H1 (cell line): ENCODE data around the gene ARL2. TPM values are rescaled to one million over a fixed set of nuclear protein-coding genes. Genes with fewer than 3 reads are reported as not detected.

Experiments used
- CTCF ChIA-PET: fragments of 300-600 bp; sonication (Branson Sonifier 250); formaldehyde crosslinking; loops from one replicate; lab custom pipeline; 2021; ENCODE audit not compliant: partially characterized antibody; lab: Charles Lee
- POLR2A ChIA-PET: fragments of 300-600 bp; sonication (Branson Sonifier 250); formaldehyde crosslinking; loops from one replicate; lab custom pipeline; 2021; ENCODE audit warnings: inconsistent platforms; ENCODE audit not compliant: partially characterized antibody; lab: Charles Lee
- DNase-seq, 2 experiments: peaks; one replicate each; pipeline versions ENCODE4 v3.0.0 to v3.0.0-alpha.2; 2010 to 2022; ENCODE audit warnings: low spot score in 2 of 2, low read depth in 1 of 2, mixed read lengths in 1 of 2
- FAIRE-seq: peaks from 2 replicates; lab custom pipeline; 2011; peaks lifted over from hg19 to GRCh38; lab: Jason Lieb, UNC
- H2AFZ ChIP-seq: 2 replicates; pipeline ENCODE4 v1.8.1; 2012; ENCODE audit warnings: low read length, inconsistent platforms
- H2AK5ac ChIP-seq: 2 replicates; pipeline ENCODE4 v1.6.1; 2013; ENCODE audit warnings: low read depth, low read length
- H2BK120ac ChIP-seq: replicated peaks from 2 replicates; pipeline ENCODE3; 2013; ENCODE audit warnings: low read depth, low read length, inconsistent platforms
- H2BK12ac ChIP-seq: 2 replicates; pipeline ENCODE4 v1.6.1; 2013; ENCODE audit warnings: low read depth, low read length
- H2BK15ac ChIP-seq: 2 replicates; pipeline ENCODE4 v1.6.1; 2013; ENCODE audit warnings: low read length
- H2BK20ac ChIP-seq: 2 replicates; pipeline ENCODE4 v1.6.1; 2013; ENCODE audit warnings: low read length
- H2BK5ac ChIP-seq: 2 replicates; pipeline ENCODE4 v1.6.1; 2013; ENCODE audit warnings: low read depth, low read length
- H3K14ac ChIP-seq: 2 replicates; pipeline ENCODE4 v1.6.1; 2013; ENCODE audit warnings: inconsistent platforms; ENCODE audit not compliant: insufficient read length
- H3K18ac ChIP-seq: 2 replicates; pipeline ENCODE4 v1.6.1; 2013; ENCODE audit warnings: low read length; ENCODE audit errors: extremely low read depth
- H3K23ac ChIP-seq: 2 replicates; pipeline ENCODE4 v1.6.1; 2013; ENCODE audit warnings: inconsistent platforms; ENCODE audit not compliant: insufficient read length
- H3K23me2 ChIP-seq: 2 replicates; pipeline ENCODE4 v1.6.1; 2013; ENCODE audit warnings: low read depth, low read length
- H3K27ac ChIP-seq: 2 replicates; pipeline ENCODE4 v1.6.1; 2011; ENCODE audit warnings: low read depth, low read length, inconsistent platforms
- H3K27me3 ChIP-seq, 4 experiments: replicated peaks in 1 of 4; 1 replicate in 1 of 4; 2 replicates in 3 of 4; pipeline versions ENCODE4 v1.6.1 to v1.8.1; 2011 to 2013; ENCODE audit warnings: low read length in 3 of 4, mild to moderate bottlenecking in 3 of 4, inconsistent platforms in 2 of 4, mixed read lengths in 2 of 4, moderate library complexity in 1 of 4; ENCODE audit not compliant: control insufficient read depth in 3 of 4, insufficient read depth in 3 of 4; ENCODE audit errors: extremely low read depth in 1 of 4
- H3K36me3 ChIP-seq, 4 experiments: 2 replicates each; pipeline versions ENCODE4 v1.6.1 to v1.8.1; 2011 to 2013; ENCODE audit warnings: mild to moderate bottlenecking in 4 of 4, low read length in 3 of 4, moderate library complexity in 2 of 4, control low read depth in 1 of 4, inconsistent platforms in 1 of 4; ENCODE audit not compliant: insufficient read depth in 4 of 4, control insufficient read depth in 2 of 4
- H3K4ac ChIP-seq: replicated peaks from 2 replicates; pipeline ENCODE3; 2013; ENCODE audit warnings: low read length, low read depth, mixed read lengths, inconsistent platforms; ENCODE audit not compliant: insufficient read length
- H3K4me1 ChIP-seq, 4 experiments: replicated peaks in 1 of 4; 1 replicate in 1 of 4; 2 replicates in 3 of 4; pipeline versions ENCODE4 v1.6.1 to v1.8.1; 2011 to 2013; ENCODE audit warnings: low read length in 3 of 4, inconsistent platforms in 2 of 4, mixed read lengths in 1 of 4; ENCODE audit not compliant: insufficient read depth in 4 of 4, control insufficient read depth in 3 of 4
- H3K4me2 ChIP-seq, 2 experiments: 2 replicates each; pipeline versions ENCODE4 v1.6.1 to v1.8.1; 2011 to 2013; ENCODE audit warnings: low read depth in 2 of 2, low read length in 2 of 2, control low read depth in 1 of 2, inconsistent platforms in 1 of 2, mild to moderate bottlenecking in 1 of 2; ENCODE audit not compliant: insufficient read depth in 1 of 2
- H3K4me3 ChIP-seq, 4 experiments: fragments of 200-600, 300-600 bp in 1 of 4; sonication (generic), shearing (Covaris generic), sonication (Bioruptor Twin) in 1 of 4; 2 replicates each; pipeline versions ENCODE4 v1.5.1 to v1.8.1; 2011 to 2016; ENCODE audit warnings: low read length in 4 of 4, low read depth in 3 of 4, control low read depth in 2 of 4, inconsistent platforms in 2 of 4, mild to moderate bottlenecking in 2 of 4, mixed read lengths in 1 of 4, moderate library complexity in 1 of 4; ENCODE audit not compliant: insufficient read depth in 2 of 4; ENCODE audit errors: extremely low read depth in 1 of 4
- H3K56ac ChIP-seq: replicated peaks from 2 replicates; pipeline ENCODE3; 2013; ENCODE audit warnings: low read depth, mild to moderate bottlenecking, mixed read lengths, low read length, inconsistent platforms; ENCODE audit not compliant: insufficient read length
- H3K79me1 ChIP-seq: 2 replicates; pipeline ENCODE4 v1.6.1; 2013; ENCODE audit warnings: low read depth, low read length, control low read depth
- H3K79me2 ChIP-seq, 2 experiments: 2 replicates each; pipeline versions ENCODE4 v1.6.1 to v1.8.1; 2012 to 2013; ENCODE audit warnings: low read length in 2 of 2, mild to moderate bottlenecking in 2 of 2, inconsistent platforms in 1 of 2; ENCODE audit not compliant: insufficient read depth in 2 of 2, control insufficient read depth in 1 of 2
- H3K9ac ChIP-seq, 4 experiments: replicated peaks in 1 of 4; 1 replicate in 1 of 4; 2 replicates in 3 of 4; pipeline versions ENCODE4 v1.6.1 to v1.8.1; 2011 to 2013; ENCODE audit warnings: low read depth in 3 of 4, low read length in 3 of 4, control low read depth in 2 of 4, mild to moderate bottlenecking in 2 of 4, moderate library complexity in 2 of 4, inconsistent platforms in 1 of 4; ENCODE audit errors: extremely low read depth in 1 of 4
- H3K9me3 ChIP-seq, 2 experiments: 2 replicates each; pipeline versions ENCODE4 v1.6.1 to v1.8.1; 2012 to 2013; ENCODE audit warnings: mild to moderate bottlenecking in 2 of 2, moderate library complexity in 2 of 2, control low read depth in 1 of 2, inconsistent platforms in 1 of 2, low read depth in 1 of 2, low read length in 1 of 2, mixed read lengths in 1 of 2; ENCODE audit not compliant: insufficient read depth in 2 of 2
- H4K20me1 ChIP-seq, 2 experiments: replicated peaks in 1 of 2; 2 replicates each; pipeline versions ENCODE3 to v1.8.1; 2011 to 2013; ENCODE audit warnings: inconsistent platforms in 2 of 2, low read length in 2 of 2, mild to moderate bottlenecking in 1 of 2; ENCODE audit not compliant: insufficient read depth in 2 of 2, control insufficient read depth in 1 of 2
- H4K5ac ChIP-seq: 2 replicates; pipeline ENCODE4 v1.6.1; 2013; ENCODE audit warnings: low read length, low read depth, mixed read lengths, inconsistent platforms; ENCODE audit not compliant: insufficient read length
- H4K8ac ChIP-seq: 2 replicates; pipeline ENCODE4 v1.8.0; 2013; ENCODE audit warnings: mild to moderate bottlenecking, moderate library complexity, low read length, inconsistent platforms; ENCODE audit not compliant: insufficient read depth; ENCODE audit errors: extremely low read depth
- H4K91ac ChIP-seq: replicated peaks from 2 replicates; pipeline ENCODE3; 2013; ENCODE audit warnings: low read length, mixed read lengths, inconsistent platforms; ENCODE audit not compliant: insufficient read length
- RAD21 ChIP-seq, 2 experiments: IDR thresholded peaks in 1 of 2; conservative IDR thresholded peaks in 1 of 2; 2 replicates each; pipeline ENCODE4 v1.6.1; 2011; ENCODE audit warnings: low read depth in 2 of 2, low read length in 2 of 2, improper control_type of control experiment in 1 of 2, inconsistent platforms in 1 of 2, mild to moderate bottlenecking in 1 of 2, moderate library complexity in 1 of 2
- WGBS, 2 experiments: shearing (Covaris generic) in 1 of 2; methylation state at CpG; one replicate each; pipeline versions ENCODE4 v1.1.6 to v1.1.7; 2013 to 2015; ENCODE audit warnings: low lambda C conversion rate in 2 of 2, mixed read lengths in 2 of 2, inconsistent platforms in 1 of 2, low coverage in 1 of 2, missing lambda C conversion rate in 1 of 2; ENCODE audit not compliant: insufficient replicate concordance in 2 of 2, insufficient coverage in 1 of 2, insufficient read length in 1 of 2; ENCODE audit errors: extremely low coverage in 1 of 2, missing lambda C conversion rate in 1 of 2; 5-methylcytosine and 5-hydroxymethylcytosine counted together
- polyA plus RNA-seq, 7 experiments: library from polyadenylated mRNA; depleted of rRNA in 3 of 7; stranded (reverse) in 5 of 7; unstranded in 2 of 7; fragments of >200 nt in 5 of 7; fragments of 200-250 nt in 2 of 7; gene quantifications; 1 replicate in 5 of 7; 2 replicates in 1 of 7; 4 replicates in 1 of 7; pipeline versions ENCODE4 v1.2.1 to v1.2.3, GENCODE V29; 2011 to 2013; ENCODE audit warnings: missing spikeins in 2 of 7, mixed read lengths in 2 of 7
- total RNA-seq: library from RNA; stranded (reverse); fragmentation: NEBNext Ultra II Directional; extraction: Animal tissue kit (Norgen Biotek cat#: 25700); gene quantifications from 2 replicates; pipeline ENCODE4 v1.2.1, GENCODE V29; 2021

The ARL2 gene
- total and polyA plus RNA-seq, 2 of the 8 experiments (the other 6 are each of a cell fraction or from before 2014, with no cell fraction given): 186 to 535 TPM

DNA sequence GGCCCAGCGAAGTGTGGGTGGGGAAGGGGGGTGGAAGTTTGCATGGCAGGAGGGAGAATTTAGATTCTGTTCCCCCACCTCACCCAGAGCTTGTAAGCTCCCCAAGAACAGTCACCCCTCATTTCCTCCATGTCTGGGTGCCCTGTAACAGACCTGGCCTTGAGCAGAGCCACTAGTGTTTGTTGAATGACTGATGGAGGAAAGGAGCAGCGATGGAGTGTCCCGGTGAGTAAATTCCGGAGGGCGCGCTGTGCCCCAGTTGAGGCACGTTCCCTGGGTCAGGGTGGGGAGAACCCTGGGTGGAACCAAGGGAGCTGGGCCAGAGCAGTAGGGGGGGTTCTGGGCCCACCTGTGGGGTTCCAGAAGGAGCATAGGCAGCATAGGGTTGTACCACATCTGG, 43.6 kb downstream of the ARL2 start:
- Histone ChIP-seq H3K23me2 (no peaks in the 10 kb centered on the region), H2BK120ac (no peak overlapping the region), H3K79me1 (no peaks in the 10 kb centered on the region), H2AK5ac (no peak overlapping the region), H4K20me1 (no peaks in the 10 kb centered on the region), H4K5ac (no peak overlapping the region), H3K4me3 (no peak overlapping the region), H2BK5ac (no peak overlapping the region), H3K56ac (no peak overlapping the region), H3K23ac (no peak overlapping the region), H3K4me2 (no peak overlapping the region), H3K79me2 (no peaks in the 10 kb centered on the region), H3K4me1 (no peaks in the 10 kb centered on the region), H2BK15ac (no peak overlapping the region), H3K9ac (no peak overlapping the region), H3K36me3 (no peaks in the 10 kb centered on the region), H4K91ac (no peak overlapping the region), H4K8ac (no peak overlapping the region; the same call in 1 of the 2 replicates), H3K18ac (no peak overlapping the region), H2BK12ac (no peak overlapping the region), H2AFZ (no peak overlapping the region), H3K14ac (no peak overlapping the region), H3K27me3 (no peaks in the 10 kb centered on the region; a peak in 2 of 7 replicates), H2BK20ac (no peak overlapping the region), H3K9me3 (no peaks in the 10 kb centered on the region), H3K27ac (no peak overlapping the region), H3K4ac (no peak overlapping the region)
- ChIA-PET POLR2A (interaction anchor here (0.7 to 3.4 kb wide), 3 partner anchors 9 to 18 kb away, joined by 3 to 16 read pairs (median 8); no protein-coding TSS in a partner anchor), CTCF (interaction anchor here (0.6 to 4.2 kb wide), 4 partner anchors 9 to 185 kb away, joined by 3 to 28 read pairs (median 4); no protein-coding TSS in a partner anchor)
- FAIRE-seq: no peak
- no peak for DNase-seq
- 95% methylated on average over 6 of the region's 7 CpGs; no CpG with 5 or more reads in 1 of the 2 experiments for WGBS, 2 experiments
- no peak for TF ChIP-seq RAD21 (IDR thresholded peaks at IDR 0.05 in 1 of 2, conservative IDR thresholded peaks at IDR 0.05 in 1 of 2; ENCODE audit: low read depth in 2 of 2, low read length in 2 of 2)
